SW480 (cell line): ENCODE measurements around the gene GPRC6A.
A peak's percentile ranks its signal among the peaks of the same experiment; 100 is the strongest.
"Not testable (repeated sequence)": the region's sequence is repeated elsewhere in the genome, so short reads cannot be mapped to it uniquely, and the experiment has no call there.

Experiments used
- DNase-seq: peaks from one replicate; pipeline ENCODE4 v3.0.0-alpha.2; 2016; ENCODE audit warnings: low spot score

The GPRC6A gene, protein sequence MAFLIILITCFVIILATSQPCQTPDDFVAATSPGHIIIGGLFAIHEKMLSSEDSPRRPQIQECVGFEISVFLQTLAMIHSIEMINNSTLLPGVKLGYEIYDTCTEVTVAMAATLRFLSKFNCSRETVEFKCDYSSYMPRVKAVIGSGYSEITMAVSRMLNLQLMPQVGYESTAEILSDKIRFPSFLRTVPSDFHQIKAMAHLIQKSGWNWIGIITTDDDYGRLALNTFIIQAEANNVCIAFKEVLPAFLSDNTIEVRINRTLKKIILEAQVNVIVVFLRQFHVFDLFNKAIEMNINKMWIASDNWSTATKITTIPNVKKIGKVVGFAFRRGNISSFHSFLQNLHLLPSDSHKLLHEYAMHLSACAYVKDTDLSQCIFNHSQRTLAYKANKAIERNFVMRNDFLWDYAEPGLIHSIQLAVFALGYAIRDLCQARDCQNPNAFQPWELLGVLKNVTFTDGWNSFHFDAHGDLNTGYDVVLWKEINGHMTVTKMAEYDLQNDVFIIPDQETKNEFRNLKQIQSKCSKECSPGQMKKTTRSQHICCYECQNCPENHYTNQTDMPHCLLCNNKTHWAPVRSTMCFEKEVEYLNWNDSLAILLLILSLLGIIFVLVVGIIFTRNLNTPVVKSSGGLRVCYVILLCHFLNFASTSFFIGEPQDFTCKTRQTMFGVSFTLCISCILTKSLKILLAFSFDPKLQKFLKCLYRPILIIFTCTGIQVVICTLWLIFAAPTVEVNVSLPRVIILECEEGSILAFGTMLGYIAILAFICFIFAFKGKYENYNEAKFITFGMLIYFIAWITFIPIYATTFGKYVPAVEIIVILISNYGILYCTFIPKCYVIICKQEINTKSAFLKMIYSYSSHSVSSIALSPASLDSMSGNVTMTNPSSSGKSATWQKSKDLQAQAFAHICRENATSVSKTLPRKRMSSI

DNA sequence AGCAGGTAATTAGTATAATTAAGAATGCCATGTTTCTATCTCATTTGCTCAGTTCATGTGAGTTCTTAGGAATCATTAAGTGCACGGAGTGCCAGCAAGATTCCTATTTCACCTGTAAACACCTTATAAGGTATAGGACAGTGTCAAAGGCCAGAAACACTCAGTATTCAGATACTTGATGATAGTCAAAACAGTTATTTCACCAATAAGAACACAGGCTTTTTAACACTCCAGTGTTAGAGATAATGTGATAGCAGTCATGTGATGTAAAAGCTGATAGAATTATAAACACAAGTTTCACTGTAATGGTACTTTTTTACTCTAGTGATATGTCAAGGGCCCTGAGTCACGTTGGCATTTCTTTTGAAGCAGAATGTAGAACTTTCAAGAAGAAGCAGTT, at the start of gene GPRC6A:
Gene GPRC6A (minus strand): TSS at position 101 of the 400 bp plus-strand sequence. CDS start 70 bp downstream, at position 31.
- no peak for DNase-seq

- DNase-seq: no peak
Measured at GRCh38 chr6:116877743-116878142, 48.9 kb upstream of the GPRC6A start.

DNA sequence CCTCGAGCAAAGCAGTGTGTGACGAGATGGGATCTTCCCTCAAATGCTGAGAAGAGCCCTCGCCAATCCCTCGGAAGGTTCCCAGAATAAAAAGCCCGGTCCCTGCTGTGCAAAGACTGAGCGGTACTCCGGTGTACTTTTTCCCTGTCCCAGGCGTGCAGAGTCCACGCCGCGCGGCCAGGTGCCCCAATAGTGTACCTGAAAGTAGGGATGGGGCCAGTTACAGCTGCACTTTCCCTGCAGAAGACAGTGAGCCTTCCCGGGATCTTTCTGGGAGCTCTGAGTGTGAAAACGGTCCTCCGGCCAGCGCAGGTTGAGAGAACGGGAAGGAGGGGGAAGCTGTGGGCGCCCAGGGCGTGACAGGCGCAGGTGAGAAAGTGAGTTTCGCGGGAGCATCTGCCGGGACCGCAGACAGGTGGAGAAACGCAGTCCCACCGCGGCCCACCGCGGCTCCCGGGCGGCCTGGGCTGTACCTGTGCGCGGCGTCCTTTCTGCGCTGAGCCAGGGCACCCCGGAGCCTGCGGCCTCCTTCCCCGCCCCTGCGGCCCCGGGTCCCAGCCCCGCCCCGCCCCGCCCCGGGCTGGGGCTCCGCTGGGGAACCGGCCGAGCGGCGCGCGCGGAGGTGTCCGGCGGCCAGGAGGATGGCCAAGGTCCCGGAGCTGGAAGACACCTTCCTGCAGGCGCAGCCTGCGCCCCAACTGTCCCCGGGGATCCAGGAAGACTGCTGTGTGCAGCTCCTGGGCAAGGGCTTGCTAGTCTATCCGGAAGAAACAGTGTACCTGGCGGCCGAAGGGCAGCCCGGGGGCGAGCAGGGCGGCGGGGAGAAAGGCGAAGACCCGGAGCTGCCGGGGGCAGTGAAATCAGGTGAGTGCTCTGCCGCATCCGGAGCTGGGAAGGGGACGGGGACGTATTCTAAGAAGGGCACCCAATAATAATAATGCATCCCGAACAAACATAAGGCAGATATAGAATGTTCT, 48.0 kb upstream of the GPRC6A start, which contains the start of gene RFX6:
Gene RFX6 (plus strand): TSS at position 608 of the 977 bp plus-strand sequence. CDS start 34 bp downstream, at position 642.
- DNase-seq: peak; percentile 9

DNA sequence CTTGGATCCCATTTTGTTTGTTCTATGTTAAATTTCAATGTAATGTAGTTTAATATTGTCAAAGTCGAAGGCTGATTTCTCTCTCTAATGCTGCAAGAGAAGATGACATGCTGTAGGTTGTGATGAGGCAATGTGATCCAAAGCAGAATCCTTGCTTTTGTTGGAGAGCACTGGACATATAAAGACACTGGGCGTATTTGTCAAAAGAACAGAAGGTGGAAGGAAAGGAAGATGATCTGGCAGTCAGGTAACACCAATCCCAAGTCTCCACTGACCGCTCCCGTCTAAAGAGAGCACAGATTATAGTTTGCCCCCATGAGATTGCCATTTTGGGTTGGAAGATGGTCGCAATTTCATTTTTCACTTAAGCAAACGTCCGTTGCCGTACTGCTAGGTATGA, 47.2 kb upstream of the GPRC6A start:
- DNase-seq: no peak

DNA sequence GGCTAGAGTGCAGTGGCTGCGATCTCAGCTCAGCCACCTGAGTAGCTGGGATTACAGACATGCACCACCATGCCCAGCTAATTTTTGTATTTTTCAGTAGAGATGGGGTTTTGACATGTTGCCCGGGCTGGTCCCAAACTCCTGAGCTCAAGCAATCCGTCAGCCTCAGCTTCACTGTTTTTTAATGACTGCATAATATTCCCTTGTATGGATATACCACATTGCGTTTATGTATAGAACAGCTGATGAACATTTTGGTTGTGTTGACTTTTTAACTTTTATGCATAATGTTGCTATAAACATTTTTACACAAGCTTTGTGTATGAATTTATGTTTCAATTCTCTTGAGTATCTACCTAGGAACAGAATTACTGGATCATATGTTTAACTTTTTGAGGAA, 43.9 kb upstream of the GPRC6A start:
- no peak for DNase-seq

DNA sequence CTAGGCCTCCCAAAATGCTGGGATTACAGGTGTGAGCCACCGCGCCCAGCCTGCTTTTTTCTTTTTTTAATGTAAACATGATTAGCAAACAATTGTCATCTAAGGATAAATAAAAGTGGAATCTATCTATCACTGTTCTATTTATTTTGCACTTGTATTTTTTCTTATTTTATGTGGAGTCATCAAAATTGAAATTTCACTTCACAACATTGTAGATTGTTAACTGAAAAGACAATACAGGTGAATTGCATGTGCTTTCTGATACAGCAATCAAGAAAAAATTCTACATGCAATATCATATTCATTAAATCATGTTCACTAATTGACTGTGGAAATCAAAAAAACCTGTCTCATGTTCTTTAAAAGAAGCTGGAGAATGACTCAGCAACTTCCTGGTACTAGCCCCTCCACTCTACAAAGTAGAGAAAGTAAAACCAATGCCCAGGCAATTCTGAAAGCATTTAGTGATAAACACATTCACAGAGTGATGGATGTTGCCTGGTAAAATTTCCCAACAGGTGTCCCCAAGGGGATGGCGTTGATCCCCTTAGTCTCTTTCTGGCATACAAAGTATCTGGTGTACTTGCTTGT, 37.5 kb upstream of the GPRC6A start:
- DNase-seq: no peak

DNA sequence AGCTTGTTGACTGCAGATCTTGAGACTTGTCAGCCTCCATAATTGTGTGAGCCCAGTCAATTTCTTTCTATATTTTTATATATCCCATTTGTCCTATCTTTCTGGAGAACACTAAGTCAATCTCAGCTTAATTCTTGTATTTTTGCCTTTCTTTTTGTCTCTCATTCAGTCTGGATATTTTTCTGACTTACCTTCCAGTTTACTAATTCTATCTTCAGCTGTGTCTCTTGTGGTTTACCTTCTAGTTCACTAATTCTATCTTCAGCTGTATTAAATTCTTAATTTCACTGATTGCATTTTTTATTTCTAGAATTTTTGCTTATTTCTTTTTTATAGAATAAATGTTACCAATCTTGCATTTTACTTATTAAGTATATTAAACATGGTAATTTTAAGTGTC, 30.4 kb upstream of the GPRC6A start:
- DNase-seq: no peak

- no peak for DNase-seq
Measured at GRCh38 chr6:116858060-116858459, 29.2 kb upstream of the GPRC6A start.

DNA sequence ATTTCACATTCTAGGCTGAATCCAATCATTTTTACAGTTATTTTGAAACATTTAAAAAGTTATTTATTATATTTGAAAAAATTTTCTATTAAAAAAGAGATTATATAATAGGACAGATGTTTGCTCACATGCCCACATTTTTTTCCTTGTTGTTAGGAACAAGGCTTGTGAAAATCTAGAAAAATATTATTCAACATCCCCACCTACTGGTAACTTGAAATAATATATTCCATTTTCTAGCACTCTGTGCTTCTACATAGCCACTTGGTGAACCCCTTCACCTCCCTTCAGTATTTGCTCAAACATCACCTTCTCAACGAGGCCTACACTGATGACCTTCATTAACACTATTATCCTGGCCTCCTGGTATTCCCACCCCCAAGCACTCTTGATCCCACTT, 18.3 kb upstream of the GPRC6A start:
- peak; percentile 39 for DNase-seq

GRCh38 chr6:116842459-116842858, 13.6 kb upstream of the GPRC6A start:
- DNase-seq: no peak

- DNase-seq: peak; percentile 1
Measured at GRCh38 chr6:116840091-116840490, 11.2 kb upstream of the GPRC6A start.

DNA sequence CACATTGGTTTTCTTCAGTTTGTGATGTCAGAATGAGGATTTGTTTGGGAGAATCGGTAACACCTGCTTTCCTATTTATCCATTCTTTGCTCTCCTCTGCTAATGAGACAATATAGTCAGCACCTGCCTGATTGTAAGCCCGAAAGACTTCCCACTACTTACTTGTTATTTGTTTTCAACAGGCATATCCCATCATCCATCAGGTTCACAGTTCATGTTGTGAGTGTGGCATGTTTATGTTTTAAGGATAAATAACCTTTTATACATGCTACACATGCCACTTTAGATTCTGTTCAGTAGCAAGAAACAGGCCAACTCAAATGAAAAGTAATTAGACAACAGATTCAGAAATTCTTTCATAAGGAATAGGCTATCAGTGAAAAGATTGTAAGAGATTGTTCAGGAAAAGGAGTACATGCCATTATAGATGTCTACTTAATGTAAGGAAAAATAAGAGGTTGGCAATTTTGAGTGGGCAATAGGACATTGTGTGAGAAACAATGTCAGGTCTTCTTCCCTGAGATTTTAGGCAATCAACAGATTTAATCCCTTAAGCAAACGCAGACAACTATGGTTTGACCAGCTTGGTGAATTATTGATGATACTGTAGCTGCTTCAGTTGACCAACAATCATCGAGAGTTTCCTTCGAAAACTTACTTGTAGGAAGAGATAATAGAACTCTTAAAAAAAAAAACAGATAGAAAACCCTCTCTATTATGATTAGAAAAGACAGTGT, 7.9 kb upstream of the GPRC6A start:
- DNase-seq: no peak

- not testable (repeated sequence) for DNase-seq
Measured at GRCh38 chr6:116834526-116834925, 5.6 kb upstream of the GPRC6A start.

DNA sequence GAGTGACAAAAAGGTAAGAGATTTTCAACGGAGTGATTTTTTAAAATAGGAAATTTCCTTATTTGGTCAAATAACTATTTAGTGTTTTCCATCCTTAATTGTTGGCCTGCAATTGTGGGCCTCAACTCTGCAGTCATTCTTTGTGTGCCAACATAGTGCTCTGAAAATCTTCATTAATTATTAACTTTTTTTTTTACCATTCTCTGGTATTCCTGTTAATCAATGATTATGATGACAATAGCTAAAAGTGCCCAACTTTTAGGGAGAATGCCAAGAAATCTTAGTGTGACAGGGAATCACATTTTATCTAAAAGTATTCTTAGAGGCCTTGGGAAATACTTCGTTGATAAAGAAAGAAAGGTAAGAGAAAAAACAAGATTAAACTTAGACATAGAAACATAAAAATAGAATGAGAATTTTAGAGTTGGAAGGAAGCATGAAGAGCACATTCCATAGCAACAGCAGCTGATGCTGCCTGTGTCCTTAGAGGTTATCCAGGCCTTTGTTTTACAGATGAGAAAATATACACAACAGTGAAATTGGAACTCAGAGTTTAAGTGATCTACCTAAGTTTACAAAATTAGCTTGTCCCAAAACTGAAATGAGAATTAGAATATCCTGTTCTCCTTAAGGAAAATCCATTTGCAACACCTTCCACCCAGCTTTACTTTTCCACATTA, 1.2 kb downstream of the GPRC6A start:
- no peak for DNase-seq

DNA sequence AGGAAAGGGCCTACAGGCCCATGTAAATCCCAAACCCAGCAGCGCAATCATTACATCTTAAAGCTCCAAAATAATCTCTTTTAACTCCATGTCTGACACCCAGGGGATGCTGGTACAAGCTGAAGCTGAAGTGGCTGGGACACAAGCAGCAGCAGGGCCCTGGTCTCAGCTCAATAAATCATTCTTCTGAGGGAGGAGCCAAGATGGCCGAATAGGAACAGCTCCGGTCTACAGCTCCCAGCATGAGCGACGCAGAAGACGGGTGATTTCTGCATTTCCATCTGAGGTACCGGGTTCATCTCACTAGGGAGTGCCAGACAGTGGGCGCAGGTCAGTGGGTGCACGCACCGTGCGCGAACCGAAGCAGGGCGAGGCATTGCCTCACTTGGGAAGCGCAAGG, 12.5 kb downstream of the GPRC6A start:
- not testable (repeated sequence) for DNase-seq

DNA sequence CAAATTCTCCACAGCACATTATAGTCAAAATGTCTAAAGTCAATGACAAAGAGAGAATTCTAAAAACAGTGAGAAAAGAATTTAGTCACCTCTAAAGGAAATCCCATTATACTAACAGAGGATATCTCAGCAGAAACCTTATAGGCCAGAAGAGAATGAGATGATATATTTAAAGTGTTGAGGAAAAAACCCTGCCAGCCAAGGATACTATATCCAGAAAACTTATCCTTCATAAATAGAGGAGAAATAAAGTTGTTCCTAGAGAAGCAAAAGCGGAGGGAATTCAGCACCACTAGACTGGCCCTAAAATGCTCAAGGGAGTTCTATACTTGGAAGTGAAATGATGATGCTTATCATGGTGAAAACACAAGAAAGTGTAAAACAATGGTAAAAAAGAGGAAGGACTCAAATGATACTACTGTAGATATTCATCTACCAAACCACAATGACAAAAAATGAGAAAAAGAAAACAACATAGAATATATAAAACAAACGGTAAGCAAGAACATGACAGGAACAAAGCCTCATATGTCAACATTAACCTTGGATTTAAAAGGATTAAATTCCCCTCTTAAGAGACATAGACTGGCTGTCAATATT, 16.7 kb downstream of the GPRC6A start:
- DNase-seq: no peak

- no peak for DNase-seq
Measured at GRCh38 chr6:116801971-116802370, 26.9 kb downstream of the GPRC6A start.

- DNase-seq: no peak
Measured at GRCh38 chr6:116799945-116800344, 28.9 kb downstream of the GPRC6A start.

DNA sequence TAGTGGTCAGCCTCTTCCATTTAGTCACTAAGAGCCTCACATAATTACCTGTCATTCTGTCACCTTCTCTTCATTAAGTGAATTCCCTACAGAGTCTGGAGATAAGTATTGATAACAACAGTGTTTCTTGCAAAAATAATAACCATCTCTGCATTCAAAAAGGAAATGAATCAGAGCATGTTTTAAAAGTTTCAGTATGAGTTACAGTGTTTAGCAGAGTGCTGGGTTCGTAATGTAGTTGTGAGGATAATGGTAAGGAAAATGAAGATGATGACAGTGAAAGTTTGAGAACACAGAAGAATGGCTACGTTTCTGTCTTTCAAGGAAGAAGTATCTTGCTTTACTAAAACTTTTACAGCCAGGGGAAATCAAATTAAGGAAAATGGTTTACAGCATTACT, 31.3 kb downstream of the GPRC6A start:
- DNase-seq: no peak

DNA sequence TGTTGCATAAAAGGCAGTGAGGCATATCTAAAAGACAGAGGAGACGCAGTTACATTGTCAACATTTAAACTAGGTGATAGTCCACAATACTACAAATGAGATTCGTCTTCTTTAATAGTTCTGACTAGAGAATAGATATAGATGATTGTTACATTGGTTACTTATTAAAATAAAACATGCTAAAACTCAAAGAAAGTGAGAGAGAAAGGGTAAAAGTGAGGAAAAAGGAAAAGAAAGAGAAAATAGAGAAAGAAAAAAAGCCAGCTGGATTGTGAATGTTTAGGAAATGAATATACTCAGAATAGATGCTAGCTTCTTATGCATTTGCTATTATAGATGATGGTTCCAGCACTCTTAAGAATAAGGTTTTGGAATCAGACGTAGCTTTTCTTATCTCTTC, 35.7 kb downstream of the GPRC6A start:
- DNase-seq: no peak
